Parathyroid adenoma (tissue), 2 donors: ENCODE data around the gene ZCCHC17.

Source experiments
- H2AFZ ChIP-seq: fragments of 300-600 bp; sonication (generic); one replicate; pipeline ENCODE4 v1.7.0; 2017; ENCODE audit warnings: antibody characterized with exemption, mild to moderate bottlenecking
- H3K27ac ChIP-seq: fragments of 300-600 bp; sonication (generic); one replicate; pipeline ENCODE4 v1.7.0; 2017
- H3K27me3 ChIP-seq: fragments of 300-600 bp; sonication (generic); one replicate; pipeline ENCODE4 v1.7.0; 2017; ENCODE audit warnings: low read length; ENCODE audit not compliant: control insufficient read depth, insufficient read depth
- H3K36me3 ChIP-seq: fragments of 300-600 bp; sonication (generic); one replicate; pipeline ENCODE4 v1.7.0; 2017; ENCODE audit warnings: low read length; ENCODE audit not compliant: control insufficient read depth, insufficient read depth
- H3K4me1 ChIP-seq: fragments of 300-600 bp; sonication (generic); one replicate; pipeline ENCODE4 v1.7.0; 2017; ENCODE audit warnings: control low read depth
- H3K4me2 ChIP-seq: fragments of 300-600 bp; sonication (generic); one replicate; pipeline ENCODE4 v1.7.0; 2017; ENCODE audit warnings: low read length
- H3K4me3 ChIP-seq: fragments of 300-600 bp; sonication (generic); one replicate; pipeline ENCODE4 v1.7.0; 2017; ENCODE audit warnings: low read depth, low read length
- H3K79me2 ChIP-seq: fragments of 300-600 bp; sonication (generic); one replicate; pipeline ENCODE4 v1.7.0; 2017; ENCODE audit warnings: control low read depth
- H3K9ac ChIP-seq: fragments of 300-600 bp; sonication (generic); one replicate; pipeline ENCODE4 v1.7.0; 2017; ENCODE audit warnings: mild to moderate bottlenecking
- H3K9me3 ChIP-seq: fragments of 300-600 bp; sonication (generic); one replicate; pipeline ENCODE4 v1.7.0; 2017; ENCODE audit warnings: low read length; ENCODE audit not compliant: control insufficient read depth
- CTCF ChIP-seq: fragments of 300-600 bp; sonication (generic); IDR thresholded peaks from one replicate; pipeline ENCODE4 v1.7.0; 2017; ENCODE audit warnings: antibody characterized with exemption, mild to moderate bottlenecking
- donor health status: primary hyperparathyroidism.

The ZCCHC17 gene

DNA sequence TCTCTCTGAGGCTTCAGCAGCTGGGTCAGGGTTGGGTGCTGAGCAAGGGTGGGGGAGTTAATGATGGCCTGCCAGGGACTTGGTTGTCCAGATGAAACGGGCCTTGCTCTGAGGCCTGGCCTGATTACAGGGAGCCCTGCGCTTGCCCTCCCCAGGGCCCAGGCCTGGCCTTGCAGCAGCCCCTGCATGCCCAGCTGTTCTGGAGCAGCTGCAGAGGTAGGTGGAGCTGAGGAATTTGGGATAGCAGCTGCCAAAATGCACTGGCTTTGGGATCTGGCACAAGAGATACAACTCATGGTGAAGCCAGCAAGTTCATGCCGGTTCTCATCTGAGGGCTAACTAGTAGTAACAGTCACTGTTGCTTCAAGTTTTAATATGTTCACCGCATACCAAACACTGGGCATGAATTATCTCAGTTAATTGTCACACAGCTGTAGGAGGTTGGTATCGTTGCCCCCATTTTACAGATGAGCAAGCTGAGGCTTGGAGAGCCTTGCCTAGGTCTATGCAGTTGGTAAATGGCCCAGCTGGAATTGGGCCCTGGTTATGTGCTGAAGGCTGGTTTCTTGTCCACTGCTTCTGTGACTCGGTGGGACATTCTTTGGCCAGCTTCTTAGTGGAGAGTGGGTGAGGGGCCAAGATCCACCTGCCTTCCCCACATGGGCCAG lies 108.9 kb downstream of the ZCCHC17 start:
- no peaks in the 10 kb centered on the region for H3K27me3 ChIP-seq
- H3K27ac ChIP-seq = no peak overlapping the region
- no peaks in the 10 kb centered on the region for H3K36me3 ChIP-seq
- no peak overlapping the region for H3K4me3 ChIP-seq
- TF ChIP-seq CTCF = no peak
- no peak overlapping the region for H3K9ac ChIP-seq
- no peak overlapping the region for H3K4me2 ChIP-seq
- no peaks in the 10 kb centered on the region for H3K9me3 ChIP-seq
- H3K79me2 ChIP-seq = no peaks in the 10 kb centered on the region
- H2AFZ ChIP-seq = no peak overlapping the region
- H3K4me1 ChIP-seq = no peaks in the 10 kb centered on the region

GRCh38 chr1:31407029-31407626 lies 110.3 kb downstream of the ZCCHC17 start:
- Histone ChIP-seq H3K79me2 (no peaks in the 10 kb centered on the region), H3K4me1 (no peaks in the 10 kb centered on the region), H3K27me3 (no peaks in the 10 kb centered on the region), H3K4me3 (no peak overlapping the region), H3K27ac (no peak overlapping the region), H2AFZ (no peak overlapping the region), H3K9ac (no peak overlapping the region), H3K9me3 (no peaks in the 10 kb centered on the region), H3K4me2 (no peak overlapping the region), H3K36me3 (no peaks in the 10 kb centered on the region)
- TF ChIP-seq CTCF = no peak

- Histone ChIP-seq H3K4me3 (no peak overlapping the region), H3K9ac (no peak overlapping the region), H3K4me1 (no peaks in the 10 kb centered on the region), H2AFZ (no peak overlapping the region), H3K27ac (no peak overlapping the region), H3K27me3 (no peaks in the 10 kb centered on the region), H3K9me3 (no peaks in the 10 kb centered on the region), H3K4me2 (no peak overlapping the region), H3K36me3 (no peaks in the 10 kb centered on the region), H3K79me2 (no peaks in the 10 kb centered on the region)
- TF ChIP-seq CTCF = no peak
These were observed 112.0 kb downstream of the ZCCHC17 start for GRCh38 chr1:31408788-31409318.

- Histone ChIP-seq H2AFZ (no peak overlapping the region), H3K27ac (no peak overlapping the region), H3K4me1 (peaks cover 3% of the 10 kb centered on the region), H3K4me2 (no peak overlapping the region), H3K9ac (no peak overlapping the region), H3K36me3 (no peaks in the 10 kb centered on the region), H3K27me3 (no peaks in the 10 kb centered on the region), H3K4me3 (no peak overlapping the region), H3K79me2 (no peaks in the 10 kb centered on the region), H3K9me3 (no peaks in the 10 kb centered on the region)
- TF ChIP-seq CTCF = no peak
These were observed 113.4 kb downstream of the ZCCHC17 start for GRCh38 chr1:31409946-31410858.
